GM10847 (cell line): Measurements from ENCODE around the gene DDX50.
A peak's percentile ranks its signal among the peaks of the same experiment; 100 is the strongest.

Source experiments
- POLR2A ChIP-seq: IDR thresholded peaks from 2 replicates; pipeline ENCODE4 v1.6.1; 2011; ENCODE audit not compliant: insufficient read length; ENCODE audit errors: extremely low read depth

The DDX50 gene

GRCh38 chr10:68901105-68901927 is at the start of gene DDX50:
Gene DDX50, plus strand, starts transcription at chr10:68901315. Its CDS starts 70 bp downstream, at chr10:68901385.
- peak; percentile 91 for TF ChIP-seq POLR2A

- no peak for TF ChIP-seq POLR2A
These were observed 44.8 kb upstream of the DDX50 start for GRCh38 chr10:68856352-68856751.

GRCh38 chr10:68857005-68857404 is 44.1 kb upstream of the DDX50 start:
- no peak for TF ChIP-seq POLR2A

GRCh38 chr10:68861253-68861652 is 39.9 kb upstream of the DDX50 start:
- no peak for TF ChIP-seq POLR2A

DNA sequence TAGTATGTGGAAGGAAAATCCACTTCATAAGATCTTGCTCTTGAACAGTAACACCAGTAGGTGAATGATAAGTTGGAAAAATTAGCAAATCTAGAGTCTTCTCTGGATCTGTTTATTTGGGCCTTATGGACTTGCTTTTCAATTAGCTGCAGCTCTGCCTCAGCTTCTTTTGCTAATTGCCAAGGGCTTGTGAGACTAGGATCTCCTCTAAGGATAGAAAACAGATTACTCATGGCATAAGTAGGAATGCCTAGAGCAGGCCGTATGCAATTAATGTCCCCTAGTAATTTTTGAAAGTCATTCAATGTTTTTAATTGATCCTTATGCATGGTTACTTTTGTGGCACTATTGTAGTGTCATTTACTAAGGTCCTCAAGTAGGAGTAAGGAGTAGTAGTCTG is 36.5 kb upstream of the DDX50 start:
- no peak for TF ChIP-seq POLR2A

DNA sequence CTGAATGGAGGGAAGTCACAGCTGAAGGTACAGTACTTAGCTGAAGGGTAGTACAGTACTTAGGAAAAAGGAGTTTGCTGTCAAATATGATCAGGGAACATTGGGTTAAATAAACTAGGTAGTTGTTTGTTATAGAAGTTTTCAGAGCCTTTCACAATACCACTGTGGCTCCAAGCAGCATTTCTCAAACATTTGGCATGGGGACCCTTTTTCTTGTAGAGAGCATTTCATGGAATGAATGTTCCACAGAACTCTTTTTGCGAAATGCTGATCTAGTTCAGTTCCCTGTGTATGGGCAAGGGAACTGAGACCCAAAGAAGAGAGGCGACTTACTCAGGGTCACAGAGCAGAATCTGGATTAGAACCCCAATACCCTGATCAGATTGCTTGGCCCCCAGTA is 31.5 kb upstream of the DDX50 start:
- no peak for TF ChIP-seq POLR2A

DNA sequence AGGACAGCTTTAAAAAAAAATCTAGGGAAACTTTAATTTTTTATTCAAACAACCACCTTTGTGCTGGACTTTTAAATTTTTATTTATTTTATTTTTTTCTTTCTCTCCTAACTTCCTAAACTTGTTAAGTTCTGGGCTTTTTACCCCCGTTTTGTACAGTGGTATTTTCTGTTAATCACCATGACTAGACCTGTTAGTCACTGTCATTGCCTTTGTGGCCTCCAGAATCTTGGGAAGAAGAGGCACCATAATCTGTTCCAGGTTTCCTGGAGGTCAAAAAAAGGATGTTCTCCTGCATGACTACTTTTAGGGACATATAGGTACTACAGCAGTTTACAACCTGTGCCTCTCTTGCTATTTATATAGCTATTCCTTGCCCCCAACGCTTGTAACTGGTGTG is 31.1 kb upstream of the DDX50 start:
- TF ChIP-seq POLR2A, result no peak

- no peak for TF ChIP-seq POLR2A
These were observed 30.5 kb upstream of the DDX50 start for GRCh38 chr10:68870545-68871104.

- TF ChIP-seq POLR2A, result no peak
These were observed 29.9 kb upstream of the DDX50 start for GRCh38 chr10:68871105-68871711.

- TF ChIP-seq POLR2A, result no peak
These were observed 29.3 kb upstream of the DDX50 start for GRCh38 chr10:68871731-68872342.

DNA sequence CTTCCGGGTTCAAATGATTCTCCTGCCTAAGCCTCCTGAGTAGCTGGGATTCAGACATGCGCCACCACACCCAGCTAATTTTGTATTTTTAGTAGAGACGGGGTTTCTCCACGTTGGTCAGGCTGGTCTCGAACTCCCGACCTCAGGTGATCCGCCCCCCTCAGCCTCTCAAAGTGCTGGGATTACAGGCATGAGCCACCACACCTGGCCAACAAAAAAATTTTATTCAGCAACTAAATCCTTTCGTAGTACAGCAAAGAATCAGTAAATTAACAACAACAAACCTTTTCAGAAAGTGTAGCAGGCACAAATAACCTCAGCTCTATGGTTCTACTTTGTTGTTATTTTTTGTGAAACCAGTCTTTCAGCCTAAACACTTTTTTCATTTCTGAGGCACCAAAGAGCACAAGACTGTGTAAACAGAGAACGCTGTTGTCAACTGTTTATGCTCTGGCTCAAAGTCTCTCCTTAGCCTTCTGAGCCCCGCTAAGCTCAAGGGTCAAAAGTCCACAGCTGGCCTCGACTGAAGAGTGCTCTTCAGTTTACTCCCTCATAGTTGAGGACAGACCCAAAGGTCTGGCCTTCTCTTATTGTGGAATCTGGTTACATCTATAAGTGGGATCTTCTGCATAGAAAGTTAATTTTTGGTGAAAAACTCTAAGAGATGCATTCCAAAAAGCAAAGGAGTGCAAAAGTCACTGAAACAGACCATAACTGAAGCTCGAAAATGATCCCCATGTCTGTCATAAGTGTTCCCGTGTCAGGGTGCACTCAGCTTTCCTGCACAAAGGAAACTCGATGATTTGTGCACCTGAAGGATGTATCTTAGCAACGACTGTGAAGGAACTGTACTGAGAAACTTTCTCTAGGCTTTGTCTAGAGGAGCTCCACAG is 24.6 kb upstream of the DDX50 start:
- TF ChIP-seq POLR2A, result no peak

DNA sequence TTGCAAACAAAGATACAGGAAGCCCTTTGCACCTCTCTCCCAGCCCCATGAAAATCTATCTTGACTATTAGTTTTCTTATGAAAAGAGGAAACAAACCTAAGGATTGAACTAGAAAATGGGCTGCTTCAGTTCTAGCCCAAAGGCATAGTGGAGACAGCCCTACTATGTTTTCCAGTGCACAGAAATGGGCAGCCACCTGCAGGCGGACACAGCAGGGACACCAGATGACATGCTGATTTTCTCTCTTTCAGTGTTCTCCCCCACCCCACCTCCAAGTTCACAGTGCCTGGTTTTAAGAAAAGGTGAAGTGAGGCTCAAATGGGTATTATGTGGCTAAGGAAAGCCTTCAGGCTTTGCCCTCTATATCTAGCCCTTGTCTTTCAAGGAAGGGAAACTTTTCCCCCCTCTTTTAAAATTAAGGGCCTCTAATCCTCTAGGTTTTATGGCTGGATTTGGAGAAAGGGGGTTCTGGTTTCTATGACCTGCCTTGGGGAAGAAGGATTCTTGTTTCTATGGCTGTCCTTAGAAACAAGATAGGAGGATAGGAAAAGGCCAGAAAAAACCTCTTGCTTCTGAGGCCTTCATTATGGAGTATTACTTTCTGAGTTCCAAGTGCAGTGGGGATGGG is 23.5 kb upstream of the DDX50 start:
- no peak for TF ChIP-seq POLR2A

DNA sequence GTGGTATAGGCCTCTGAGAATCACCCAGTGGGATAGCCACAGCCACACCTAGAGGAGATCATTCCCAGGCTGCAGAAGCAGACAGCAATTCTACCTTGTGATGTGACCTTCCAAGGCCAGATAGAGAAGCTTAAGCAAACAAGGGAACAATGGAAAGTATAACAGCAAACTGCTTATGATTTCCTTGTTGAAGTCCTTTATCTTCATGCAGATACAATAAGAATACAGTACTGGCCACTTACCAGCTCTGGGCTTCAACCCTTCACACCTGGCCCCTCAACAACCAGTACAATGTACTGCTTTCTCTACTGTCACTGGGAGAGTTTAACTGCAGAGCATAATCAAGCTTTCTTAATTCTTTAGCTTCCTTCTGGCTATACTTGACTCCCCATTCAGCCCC is 22.6 kb upstream of the DDX50 start:
- no peak for TF ChIP-seq POLR2A

- TF ChIP-seq POLR2A, result no peak
These were observed 21.5 kb upstream of the DDX50 start for GRCh38 chr10:68879628-68880027.
